ENCODE measurements around the gene FUZ.

DNA sequence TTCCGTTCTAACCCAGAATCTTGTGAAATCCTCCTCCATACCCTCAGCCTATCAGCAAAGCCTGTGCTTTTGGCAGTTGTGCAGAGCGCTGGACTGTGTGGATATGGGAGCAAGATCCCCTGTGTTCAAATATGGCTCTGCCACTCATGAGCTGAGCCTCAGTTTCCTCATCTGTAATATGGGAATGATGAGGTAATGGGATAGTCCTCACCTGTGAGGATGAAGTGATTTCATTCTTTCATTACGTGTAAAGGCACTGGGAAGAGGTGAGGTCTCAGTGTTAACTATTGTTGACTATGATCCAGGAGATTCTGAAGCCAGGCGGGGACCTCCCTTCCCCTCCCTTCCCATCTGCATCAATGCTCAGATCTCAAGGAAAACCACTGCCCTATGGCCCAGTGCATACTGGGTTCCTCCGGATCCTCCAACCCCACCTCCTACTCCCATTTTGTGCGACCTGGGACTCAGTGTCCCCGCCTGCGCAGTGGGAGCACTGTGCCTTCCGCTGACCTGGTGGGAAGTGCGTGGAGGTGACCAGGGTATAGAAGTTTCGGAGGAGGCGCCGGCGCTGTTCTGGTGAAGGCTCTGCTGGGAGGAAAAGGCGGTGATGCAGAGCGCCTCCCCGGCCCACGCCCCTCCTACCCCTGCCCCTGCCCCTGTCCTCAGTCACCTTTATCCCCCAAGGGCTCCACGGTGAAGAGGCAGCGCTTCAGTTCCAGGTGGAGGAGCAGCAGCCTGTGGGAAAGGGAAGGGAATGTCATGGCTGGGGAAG is 5.0 kb downstream of the FUZ start:
- TF ChIP-seq, protein P1, sequence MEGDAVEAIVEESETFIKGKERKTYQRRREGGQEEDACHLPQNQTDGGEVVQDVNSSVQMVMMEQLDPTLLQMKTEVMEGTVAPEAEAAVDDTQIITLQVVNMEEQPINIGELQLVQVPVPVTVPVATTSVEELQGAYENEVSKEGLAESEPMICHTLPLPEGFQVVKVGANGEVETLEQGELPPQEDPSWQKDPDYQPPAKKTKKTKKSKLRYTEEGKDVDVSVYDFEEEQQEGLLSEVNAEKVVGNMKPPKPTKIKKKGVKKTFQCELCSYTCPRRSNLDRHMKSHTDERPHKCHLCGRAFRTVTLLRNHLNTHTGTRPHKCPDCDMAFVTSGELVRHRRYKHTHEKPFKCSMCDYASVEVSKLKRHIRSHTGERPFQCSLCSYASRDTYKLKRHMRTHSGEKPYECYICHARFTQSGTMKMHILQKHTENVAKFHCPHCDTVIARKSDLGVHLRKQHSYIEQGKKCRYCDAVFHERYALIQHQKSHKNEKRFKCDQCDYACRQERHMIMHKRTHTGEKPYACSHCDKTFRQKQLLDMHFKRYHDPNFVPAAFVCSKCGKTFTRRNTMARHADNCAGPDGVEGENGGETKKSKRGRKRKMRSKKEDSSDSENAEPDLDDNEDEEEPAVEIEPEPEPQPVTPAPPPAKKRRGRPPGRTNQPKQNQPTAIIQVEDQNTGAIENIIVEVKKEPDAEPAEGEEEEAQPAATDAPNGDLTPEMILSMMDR (IDR thresholded peaks at IDR 0.05), result no peak
- no peak for TF ChIP-seq POLR2AphosphoS5 (IDR thresholded peaks at IDR 0.05; ENCODE audit: low read depth, low read length)
- no peak for TF ChIP-seq TCF7L2 (IDR thresholded peaks at IDR 0.05; ENCODE audit: low read depth, low read length)
